GM21367 (cell line): ENCODE measurements around the gene SPPL3.
"Not testable (repeated sequence)": the region's sequence is repeated elsewhere in the genome, so short reads cannot be mapped to it uniquely, and the experiment has no call there.

Experiments
- ATAC-seq: cut with Tn5 transposase; IDR thresholded peaks from one replicate; pipeline ENCODE4 v1.9.1; 2021; ENCODE audit not compliant: unreplicated experiment

Gene SPPL3

DNA sequence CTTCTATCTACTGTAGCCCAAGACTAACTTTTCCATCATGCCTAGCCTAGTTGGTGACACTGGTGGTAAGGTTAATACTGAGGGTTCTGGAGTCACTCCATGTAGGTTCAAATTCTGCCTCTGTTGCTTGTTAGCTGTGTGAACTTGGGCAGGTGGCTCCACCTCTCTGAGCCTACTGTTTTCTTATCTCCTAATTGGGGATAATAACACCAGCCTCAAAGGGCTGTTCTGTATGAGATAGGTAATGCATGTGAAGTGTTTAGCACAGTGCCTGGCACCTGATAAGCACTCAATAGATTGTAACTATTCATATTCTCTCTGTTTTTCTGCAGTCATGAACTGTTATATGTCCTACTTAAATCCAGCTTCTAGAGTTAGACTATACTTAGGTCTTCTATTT is 17.5 kb upstream of the SPPL3 start:
- ATAC-seq: no peak

DNA sequence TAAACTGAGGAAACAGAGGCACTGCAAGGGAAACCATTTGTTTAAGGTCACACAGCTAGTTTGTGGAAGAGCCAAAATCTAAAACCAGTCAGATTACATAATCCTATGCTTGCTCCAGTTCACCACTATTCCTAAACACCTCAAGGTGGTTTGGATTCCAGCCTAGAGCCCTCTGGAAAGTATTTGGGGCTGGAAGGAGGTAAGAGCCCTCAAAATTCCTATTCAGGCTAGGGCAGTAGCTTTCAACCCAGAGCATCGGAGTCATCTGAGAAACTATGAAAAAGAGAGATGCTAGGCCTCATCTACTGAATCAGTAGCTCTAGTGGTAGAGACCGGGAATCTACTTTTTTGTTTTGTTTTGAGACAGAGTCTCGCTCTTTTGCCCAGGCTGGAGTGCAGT is 16.0 kb upstream of the SPPL3 start:
- ATAC-seq: no peak

DNA sequence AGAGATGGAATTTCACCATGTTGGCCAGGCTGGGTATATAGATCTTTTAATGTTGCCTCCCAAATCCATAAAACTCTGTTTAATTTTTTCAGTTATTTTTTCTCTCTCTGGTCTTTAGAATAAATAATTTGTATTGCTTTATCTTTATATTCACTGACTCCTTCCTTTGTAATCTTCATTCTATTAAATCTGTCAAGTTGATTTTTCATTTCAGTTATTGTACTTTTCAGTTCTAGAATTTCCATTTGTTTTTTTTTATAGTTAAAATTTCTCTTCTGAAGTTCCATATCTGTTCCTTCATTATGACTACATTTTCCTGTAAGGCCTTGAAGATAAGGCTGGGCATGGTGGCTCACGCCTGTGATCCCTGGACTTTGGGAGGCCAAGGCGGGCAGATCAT is 13.6 kb upstream of the SPPL3 start:
- no peak for ATAC-seq

DNA sequence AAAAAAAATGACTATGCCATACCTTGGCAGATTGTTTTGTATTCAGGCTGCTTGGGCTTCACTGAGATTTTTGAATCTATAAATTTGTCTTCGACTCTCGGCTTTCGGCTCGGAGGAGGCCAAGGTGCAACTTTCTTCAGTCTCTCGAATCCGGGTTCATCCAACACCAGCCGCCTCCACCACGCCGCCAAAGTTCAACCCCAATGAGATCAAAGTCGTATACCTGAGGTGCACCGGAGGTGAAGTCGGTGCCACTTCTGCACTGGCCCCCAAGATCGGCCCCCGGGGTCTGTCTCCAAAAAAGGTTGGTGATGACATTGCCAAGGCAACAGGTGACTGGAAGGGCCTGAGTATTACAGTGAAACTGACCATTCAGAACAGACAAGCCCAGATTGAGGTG is 12.4 kb upstream of the SPPL3 start:
- ATAC-seq: no peak

DNA sequence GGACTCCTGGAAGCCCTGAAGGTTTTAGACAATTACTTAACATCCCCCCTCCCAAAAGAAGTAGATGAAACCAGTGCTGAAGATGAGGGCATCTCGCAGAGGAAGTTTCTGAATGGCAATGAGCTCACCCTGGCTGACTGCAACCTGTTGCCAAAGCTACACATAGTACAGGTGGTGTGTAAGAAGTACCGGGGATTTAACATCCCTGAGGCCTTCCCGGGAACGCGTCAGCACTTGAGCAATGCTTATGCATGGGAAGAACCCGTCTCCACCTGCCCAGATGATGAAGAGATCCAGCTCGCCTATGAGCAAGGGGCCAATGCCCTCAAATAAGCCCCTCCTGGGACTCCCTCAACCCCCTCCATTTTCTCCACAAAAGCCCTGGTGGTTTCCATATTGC is 10.6 kb upstream of the SPPL3 start:
- ATAC-seq: no peak

DNA sequence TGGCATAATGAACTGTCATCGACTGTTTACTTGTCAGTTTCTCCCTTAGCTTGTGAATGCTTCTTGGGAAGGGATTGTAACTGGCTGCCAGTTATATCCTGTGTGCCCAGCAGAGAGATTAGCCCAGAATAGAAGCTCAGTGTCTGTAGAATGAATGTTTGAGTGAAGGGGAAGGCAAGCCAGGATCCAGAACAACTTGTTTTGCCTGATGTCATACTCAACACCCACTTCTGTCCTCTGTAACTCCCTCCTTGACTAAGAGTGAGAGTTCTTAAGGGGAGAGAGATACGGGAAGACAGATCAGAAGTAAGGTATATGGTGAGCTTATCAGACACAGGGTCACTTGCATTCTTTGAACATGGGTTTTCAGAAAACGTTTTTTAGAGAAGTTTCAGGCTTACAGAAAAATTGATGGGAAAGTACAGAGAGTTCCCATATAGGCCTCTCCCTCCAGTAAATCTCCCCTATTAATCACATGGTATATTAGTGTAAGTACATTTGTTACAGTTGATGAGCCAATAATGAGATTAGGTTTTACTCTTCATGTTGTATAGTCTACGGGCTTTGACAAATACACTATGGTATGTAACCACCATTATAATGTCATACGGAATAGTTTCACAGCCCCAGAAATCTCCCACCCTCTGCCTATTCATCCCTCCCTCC is 5.6 kb upstream of the SPPL3 start:
- no peak for ATAC-seq

DNA sequence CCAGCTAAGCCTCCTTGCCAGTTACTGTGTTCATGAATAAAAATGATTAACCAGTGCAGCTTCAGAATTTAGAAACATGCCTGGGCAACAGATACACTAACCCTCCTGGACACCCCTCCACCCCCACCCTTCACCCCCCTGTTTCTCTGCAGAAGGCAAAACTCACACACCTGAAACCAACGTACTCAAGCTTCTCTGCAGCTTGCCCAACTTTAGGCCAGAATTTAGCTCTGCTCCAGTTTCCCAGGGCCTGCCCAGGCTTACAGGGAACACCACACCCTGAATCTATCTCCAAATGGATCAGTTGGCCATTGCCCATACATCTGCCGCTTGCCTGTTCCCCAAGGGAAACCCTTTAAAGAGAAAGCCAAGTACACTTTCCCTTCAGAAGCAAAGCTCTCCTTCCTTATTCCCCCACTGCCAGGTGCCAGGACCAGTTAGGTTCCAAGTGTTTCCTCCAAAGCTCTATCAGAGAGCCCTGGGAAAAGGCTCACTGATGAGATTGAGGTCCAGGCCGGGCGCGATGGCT is 1.8 kb upstream of the SPPL3 start:
- no peak for ATAC-seq

DNA sequence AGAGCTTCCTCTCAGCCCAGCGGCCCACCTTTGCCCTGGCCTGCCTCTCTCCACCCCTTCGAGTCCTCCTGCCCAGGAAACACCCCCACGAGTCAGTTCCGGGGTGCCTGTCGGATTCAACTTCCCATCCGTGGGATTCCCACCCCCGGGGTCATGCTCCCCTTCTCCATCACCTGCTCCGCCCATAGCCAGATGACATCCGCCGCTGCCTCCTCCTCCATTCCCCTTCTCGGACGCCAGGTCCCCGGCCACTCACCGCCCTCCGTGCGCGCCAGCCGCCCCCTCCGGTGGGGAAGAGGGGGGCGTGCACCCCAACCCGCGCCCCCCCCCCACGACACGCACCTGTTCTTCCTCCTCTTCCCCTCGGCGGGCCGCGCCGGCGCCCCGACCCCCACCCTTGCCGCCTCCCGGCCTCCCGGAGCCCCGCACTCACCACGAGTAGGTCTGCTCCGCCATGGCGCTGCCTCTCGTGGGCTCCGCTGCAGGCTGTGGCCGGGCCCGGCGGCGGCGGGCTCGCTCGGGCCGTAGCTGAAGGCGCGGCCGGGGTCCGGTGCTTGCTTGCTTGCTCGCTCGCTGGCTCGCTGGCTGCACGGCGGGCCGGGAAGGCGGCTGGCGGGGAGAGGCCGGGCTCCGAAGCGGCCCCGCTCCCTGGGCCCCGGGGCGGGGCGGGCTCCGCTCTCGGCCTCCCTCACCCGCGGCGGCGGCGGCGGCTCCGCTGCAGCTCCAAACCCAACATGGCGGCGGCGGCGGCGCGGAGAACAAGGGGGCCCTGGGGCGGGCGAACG is 554 bp downstream of the SPPL3 start:
- peak; percentile 44 for ATAC-seq

DNA sequence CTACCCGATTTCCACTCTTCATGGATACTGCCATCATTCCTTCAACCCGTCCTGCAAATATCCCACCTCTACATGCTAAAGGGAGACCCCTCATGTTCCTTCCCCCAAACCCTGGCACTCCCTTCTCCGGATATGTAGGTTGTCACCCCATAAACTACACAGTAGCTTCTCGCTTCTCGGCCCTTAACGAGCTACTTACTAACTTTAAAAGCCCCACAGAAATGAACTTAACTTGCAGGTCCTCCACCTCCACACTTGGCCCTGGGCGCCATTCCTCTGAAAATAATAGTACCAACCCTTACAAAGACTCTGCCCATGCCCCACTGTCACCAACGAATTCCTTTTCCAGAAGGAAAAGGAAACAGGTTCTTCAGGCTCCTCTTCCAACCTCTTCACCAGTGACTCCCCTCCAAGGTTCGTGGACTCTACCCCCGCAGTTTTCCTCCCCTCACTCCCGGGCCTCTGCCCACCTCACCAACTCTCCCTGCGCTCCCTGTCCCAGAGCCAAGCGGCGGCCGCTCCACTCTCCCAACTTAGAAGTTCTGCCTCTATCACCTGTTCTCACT is 1.2 kb downstream of the SPPL3 start:
- ATAC-seq: no peak

DNA sequence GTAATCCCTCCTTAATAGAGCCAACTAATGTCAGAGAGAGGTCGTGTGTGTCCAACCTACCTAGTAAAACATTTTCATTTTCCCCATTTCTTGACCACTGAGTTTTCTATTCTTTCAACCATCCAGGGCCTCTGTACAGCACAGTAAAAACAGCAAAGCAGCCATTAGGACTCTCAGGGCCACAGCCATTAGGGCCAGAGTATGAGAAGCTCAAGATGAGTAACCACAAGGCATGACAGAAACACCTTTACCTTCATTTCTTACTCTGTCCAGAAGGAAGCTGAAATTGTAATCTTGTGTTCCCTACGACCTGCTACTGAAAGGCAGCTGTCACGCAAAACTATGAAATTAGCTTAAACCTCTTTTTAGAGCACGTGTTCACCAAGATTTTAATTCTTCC is 2.3 kb downstream of the SPPL3 start:
- ATAC-seq: no peak

DNA sequence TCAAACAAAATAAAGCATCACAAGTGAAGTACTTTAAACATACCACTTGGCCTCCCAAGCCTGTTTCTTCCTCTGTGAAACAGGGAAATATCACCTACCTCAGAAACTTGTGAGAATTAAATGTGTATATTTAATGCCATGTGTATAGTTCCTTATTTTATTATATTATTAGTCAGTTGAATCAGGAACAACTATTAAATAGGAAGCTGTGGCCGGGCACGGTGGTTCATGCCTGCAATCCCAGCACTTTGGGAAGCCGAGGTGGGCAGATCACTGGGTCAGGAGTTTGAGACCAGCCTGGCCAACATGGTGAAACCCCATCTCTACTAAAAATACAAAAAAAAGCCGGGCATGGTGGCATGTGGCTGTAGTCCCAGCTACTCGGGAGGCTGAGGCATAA is 3.1 kb downstream of the SPPL3 start:
- ATAC-seq: not testable (repeated sequence)

DNA sequence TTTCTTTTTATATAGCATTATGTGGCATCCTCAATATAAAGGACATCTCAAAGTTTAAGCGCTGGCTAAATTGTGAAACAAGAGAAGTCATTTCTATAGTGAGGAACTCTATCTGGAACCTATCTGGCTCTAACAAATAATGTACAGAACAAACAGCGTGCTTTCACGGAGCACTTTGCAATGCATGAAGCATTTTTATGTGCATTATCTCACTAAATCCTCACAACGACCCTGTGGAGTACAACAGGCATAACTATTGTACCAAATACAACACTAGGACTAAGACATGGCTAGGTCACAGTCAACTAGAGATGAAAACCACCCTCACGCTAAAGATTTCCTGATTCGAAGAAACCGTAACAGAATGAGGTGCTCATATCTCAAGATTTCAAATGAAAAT is 8.6 kb downstream of the SPPL3 start:
- ATAC-seq: no peak

DNA sequence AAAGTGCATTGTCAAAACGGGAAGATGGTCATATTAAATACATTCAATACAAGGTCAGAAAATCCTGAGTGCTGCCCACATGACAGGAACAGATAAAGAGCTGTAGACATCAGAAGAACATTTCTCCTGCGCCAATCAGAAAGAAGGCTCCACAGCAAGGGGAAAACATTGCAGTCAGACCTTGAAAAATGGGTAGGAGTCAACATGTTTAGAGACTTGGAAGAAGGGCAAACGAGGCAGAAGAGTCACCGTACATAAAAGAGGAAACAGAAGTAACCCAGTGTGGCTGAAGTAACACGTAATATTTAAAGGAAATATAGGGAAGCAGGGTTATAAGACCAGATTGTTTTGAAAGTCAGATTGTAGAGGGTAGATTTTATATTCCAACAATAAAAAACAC is 11.9 kb downstream of the SPPL3 start:
- ATAC-seq: no peak

DNA sequence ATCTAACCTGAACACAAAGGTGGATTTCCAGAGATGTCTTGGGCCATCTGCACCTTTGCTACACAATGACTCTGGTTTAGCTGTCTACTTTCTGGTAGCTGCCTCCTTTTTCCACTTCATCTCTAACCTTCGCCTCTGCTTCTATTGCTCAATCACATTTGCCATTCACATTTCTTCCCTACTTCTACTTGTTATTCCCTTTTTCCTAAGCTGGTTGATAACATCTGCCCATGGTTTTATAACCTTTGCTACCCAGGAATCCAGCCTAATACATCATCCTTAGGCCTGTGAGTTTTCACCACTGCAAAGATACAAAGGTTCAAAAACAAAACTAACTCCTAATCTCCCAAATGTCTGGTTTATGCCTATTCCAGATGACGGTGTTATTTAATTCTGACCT is 13.2 kb downstream of the SPPL3 start:
- no peak for ATAC-seq

DNA sequence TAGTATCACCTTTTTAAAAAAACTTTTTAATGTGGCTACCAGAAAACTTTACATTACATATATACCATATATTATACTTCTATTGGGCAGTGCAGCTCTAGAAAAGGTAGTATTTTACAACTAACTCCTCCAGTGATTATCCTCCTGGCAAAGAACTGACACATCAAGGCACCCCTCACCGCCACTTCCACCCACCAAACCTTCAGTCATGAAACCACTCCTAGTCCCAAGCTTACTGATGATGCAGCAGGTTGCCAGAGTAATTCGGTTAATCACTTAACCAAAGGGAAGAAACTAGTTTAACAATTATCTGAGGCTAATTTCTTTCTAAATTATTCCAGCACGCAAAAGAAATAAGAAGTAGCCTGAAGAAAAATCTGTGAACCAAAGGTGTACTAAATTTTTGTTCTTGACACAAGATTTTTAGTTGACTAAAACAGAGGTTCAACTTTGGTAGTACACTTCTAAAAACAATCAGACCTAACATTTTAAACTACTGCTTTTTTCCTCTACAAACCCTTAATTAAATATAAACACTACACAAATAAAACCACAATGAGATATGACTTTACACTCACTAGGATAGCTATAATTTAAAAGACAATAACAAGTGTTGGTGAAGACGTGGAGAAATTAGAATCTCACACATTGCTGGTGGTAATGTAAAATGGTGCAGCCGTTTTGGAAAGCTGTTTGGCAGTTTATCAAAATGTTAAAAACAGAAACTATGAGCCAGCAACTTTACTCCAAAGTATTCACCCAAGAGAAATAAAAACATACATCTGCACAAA is 16.7 kb downstream of the SPPL3 start:
- ATAC-seq: no peak

DNA sequence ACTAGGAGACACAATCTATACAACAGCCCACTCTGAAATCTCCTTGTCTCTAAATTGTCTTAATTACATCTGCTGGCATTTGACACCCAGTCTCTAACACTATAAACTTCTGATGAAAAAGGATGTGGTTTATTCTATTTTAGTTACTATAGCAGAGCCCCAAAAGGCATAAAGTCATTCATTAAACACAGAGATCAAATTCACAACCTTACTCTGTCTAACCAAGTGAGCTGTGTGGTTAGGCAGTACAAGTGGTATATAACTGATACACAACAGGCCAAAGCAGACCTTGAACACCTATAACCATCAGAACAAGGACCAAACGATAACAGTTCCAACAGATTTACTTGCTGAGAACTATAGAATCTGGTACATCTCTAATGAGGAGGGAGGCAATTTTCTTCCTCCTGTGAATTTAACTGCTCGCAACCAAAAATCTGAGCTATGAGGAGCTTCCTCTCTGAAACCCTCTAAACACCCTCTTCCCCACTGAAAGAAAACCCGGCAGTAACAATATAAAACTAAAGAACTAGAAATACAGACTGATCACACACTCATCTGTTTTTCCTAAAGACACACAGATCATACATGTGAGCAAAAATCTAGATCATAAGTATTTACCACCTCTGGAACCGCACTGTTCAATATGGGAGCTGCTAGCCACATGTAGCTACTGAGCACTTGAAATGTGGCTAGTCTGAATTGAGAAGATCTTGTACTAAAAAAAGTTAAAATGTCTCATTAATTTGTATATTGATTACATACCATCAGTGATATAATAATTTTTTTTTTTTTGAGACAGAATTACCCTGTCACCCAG is 17.7 kb downstream of the SPPL3 start:
- ATAC-seq: peak; percentile 65

DNA sequence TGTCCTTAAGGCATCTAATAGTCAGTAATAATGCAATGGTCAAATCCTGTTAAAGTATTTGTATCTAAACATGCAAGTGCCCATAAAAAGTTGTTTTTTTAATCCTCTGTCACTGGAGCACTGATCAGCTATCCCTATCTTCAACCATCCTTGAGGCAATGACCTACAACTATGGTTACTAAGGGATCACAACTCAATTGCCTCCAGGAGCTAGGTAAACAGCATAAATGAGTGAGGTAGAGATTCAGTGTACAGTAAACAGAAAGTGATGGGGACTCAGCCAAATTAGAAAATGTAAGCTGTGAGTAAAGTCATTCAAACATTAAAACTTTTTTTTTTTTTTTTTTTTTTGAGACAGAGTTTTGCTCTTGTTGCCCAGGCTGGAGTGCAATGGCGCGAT is 18.6 kb downstream of the SPPL3 start:
- no peak for ATAC-seq

DNA sequence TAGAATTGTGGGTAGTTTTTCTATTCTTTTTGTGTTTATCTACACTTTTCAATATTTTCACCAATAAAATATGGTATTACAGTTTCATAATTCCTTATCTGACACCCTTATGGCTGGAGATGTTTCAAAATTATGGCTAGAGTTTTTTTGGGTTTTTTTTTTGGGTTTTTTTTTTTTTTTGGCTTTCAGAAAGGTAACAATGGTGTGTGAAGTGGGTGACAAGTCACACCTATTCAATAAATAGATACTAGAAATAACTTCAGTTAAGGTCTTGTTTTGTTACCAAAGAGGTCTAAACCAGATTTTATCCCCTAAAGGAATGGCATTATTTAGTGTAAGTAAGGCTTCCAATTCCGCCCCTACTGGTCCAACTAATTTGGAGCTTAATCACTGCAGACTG is 19.5 kb downstream of the SPPL3 start:
- ATAC-seq: no peak

DNA sequence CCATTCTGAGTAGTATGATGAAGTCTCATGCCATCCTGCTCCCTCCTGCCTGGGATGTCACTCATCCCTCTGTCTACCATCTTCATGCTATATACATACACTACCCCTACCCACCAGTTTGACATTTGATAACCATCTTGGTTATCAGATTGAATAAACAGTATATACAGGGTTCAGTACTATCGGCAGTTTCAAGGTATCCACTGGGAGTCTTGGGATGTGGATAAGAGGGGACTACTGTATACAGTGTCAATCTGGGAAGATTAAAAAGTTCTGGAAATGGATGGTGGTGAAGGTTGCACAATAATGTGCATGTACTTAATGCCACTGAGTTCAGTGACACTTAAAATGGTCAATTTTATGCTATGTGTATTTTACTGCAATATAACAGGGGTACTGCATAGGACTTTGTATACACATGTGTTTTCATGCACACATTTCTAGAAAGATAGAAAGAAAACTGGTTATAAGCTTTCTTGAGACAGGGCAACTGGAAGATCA is 22.1 kb downstream of the SPPL3 start:
- ATAC-seq: no peak

DNA sequence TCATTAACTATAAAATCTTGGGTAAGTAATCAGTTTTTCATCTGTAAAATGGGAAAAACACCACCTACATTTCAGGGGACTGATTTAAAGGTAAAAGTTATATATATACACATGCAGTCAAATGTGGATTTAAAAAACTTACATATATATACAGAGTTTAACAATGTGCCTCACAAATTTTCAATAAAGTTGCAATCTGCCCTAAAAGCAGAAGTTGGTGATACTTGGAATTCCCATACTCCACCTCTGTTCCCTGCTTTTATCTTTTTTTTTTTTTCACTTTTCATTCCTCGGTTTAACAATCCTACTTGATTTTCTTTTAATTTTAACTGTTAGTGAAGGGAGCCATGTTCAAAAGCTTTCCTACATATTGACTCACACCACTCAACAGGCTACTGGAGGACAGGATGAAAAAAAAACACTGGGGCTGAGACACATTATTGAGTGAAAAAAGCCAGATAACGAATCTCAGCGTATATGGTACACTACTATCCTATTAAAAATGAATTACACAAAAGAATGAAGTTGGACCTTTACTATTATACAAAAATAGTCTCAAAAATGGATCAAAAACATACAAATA is 24.3 kb downstream of the SPPL3 start:
- no peak for ATAC-seq
